ENCODE data around the gene SLC35B3.
"Not testable (repeated sequence)": the region's sequence is repeated elsewhere in the genome, so short reads cannot be mapped to it uniquely, and the experiment has no call there.

Gene SLC35B3

GRCh38 chr6:8441452-8441851 lies 6.1 kb upstream of the SLC35B3 start:
- no peak overlapping the region for H2AFZ ChIP-seq (ENCODE audit: low read length, unreplicated experiment)
- no peak overlapping the region for H3K27ac ChIP-seq (ENCODE audit: low read depth, low read length)
- no peak overlapping the region for H3K4me3 ChIP-seq (ENCODE audit: low read depth, low read length)
- no peaks in the 10 kb centered on the region for H3K36me3 ChIP-seq (ENCODE audit: insufficient read depth, low read length)
- H3K79me2 ChIP-seq (ENCODE audit: control insufficient read depth, insufficient read depth, low read length, unreplicated experiment), result no peaks in the 10 kb centered on the region
- no peaks in the 10 kb centered on the region for H3K4me1 ChIP-seq (ENCODE audit: control insufficient read depth, insufficient read depth, low read length, unreplicated experiment)
- H3K27me3 ChIP-seq (ENCODE audit: insufficient read depth, low read length), result no peaks in the 10 kb centered on the region

- H3K79me2 ChIP-seq (ENCODE audit: control insufficient read depth, insufficient read depth, low read length, unreplicated experiment), result peaks cover 6% of the 10 kb centered on the region
- no peaks in the 10 kb centered on the region for H3K27me3 ChIP-seq (ENCODE audit: insufficient read depth, low read length)
- no peaks in the 10 kb centered on the region for H3K36me3 ChIP-seq (ENCODE audit: insufficient read depth, low read length)
- H3K4me1 ChIP-seq (ENCODE audit: control insufficient read depth, insufficient read depth, low read length, unreplicated experiment), result peaks cover 6% of the 10 kb centered on the region
- H3K4me3 ChIP-seq (ENCODE audit: low read depth, low read length), result no peak overlapping the region
- H3K27ac ChIP-seq (ENCODE audit: low read depth, low read length), result no peak overlapping the region
- H2AFZ ChIP-seq (ENCODE audit: low read length, unreplicated experiment), result no peak overlapping the region
Measured at GRCh38 chr6:8439601-8440268, 4.4 kb upstream of the SLC35B3 start.

GRCh38 chr6:8437813-8438212 lies 2.5 kb upstream of the SLC35B3 start:
- H3K4me3 ChIP-seq (ENCODE audit: low read depth, low read length), result no peak overlapping the region
- no peak overlapping the region for H3K27ac ChIP-seq (ENCODE audit: low read depth, low read length)
- H3K79me2 ChIP-seq (ENCODE audit: control insufficient read depth, insufficient read depth, low read length, unreplicated experiment), result peaks cover 25% of the 10 kb centered on the region
- no peaks in the 10 kb centered on the region for H3K36me3 ChIP-seq (ENCODE audit: insufficient read depth, low read length)
- peaks cover 12% of the 10 kb centered on the region for H3K4me1 ChIP-seq (ENCODE audit: control insufficient read depth, insufficient read depth, low read length, unreplicated experiment)
- no peak overlapping the region for H2AFZ ChIP-seq (ENCODE audit: low read length, unreplicated experiment)
- no peaks in the 10 kb centered on the region for H3K27me3 ChIP-seq (ENCODE audit: insufficient read depth, low read length)

GRCh38 chr6:8436966-8437365 lies 1.6 kb upstream of the SLC35B3 start:
- H3K27ac ChIP-seq (ENCODE audit: low read depth, low read length), result no peak overlapping the region
- H3K79me2 ChIP-seq (ENCODE audit: control insufficient read depth, insufficient read depth, low read length, unreplicated experiment), result peaks cover 33% of the 10 kb centered on the region
- no peaks in the 10 kb centered on the region for H3K36me3 ChIP-seq (ENCODE audit: insufficient read depth, low read length)
- H2AFZ ChIP-seq (ENCODE audit: low read length, unreplicated experiment), result no peak overlapping the region
- no peaks in the 10 kb centered on the region for H3K27me3 ChIP-seq (ENCODE audit: insufficient read depth, low read length)
- no peak overlapping the region for H3K4me3 ChIP-seq (ENCODE audit: low read depth, low read length)
- peaks cover 18% of the 10 kb centered on the region for H3K4me1 ChIP-seq (ENCODE audit: control insufficient read depth, insufficient read depth, low read length, unreplicated experiment)

GRCh38 chr6:8435845-8436168 lies 462 bp upstream of the SLC35B3 start:
- peak overlapping the region; percentile 91 for H2AFZ ChIP-seq (ENCODE audit: low read length, unreplicated experiment)
- peaks cover 26% of the 10 kb centered on the region for H3K4me1 ChIP-seq (ENCODE audit: control insufficient read depth, insufficient read depth, low read length, unreplicated experiment)
- H3K36me3 ChIP-seq (ENCODE audit: insufficient read depth, low read length), result peaks cover 7% of the 10 kb centered on the region; the same call in 1 of the 2 replicates
- H3K79me2 ChIP-seq (ENCODE audit: control insufficient read depth, insufficient read depth, low read length, unreplicated experiment), result peaks cover 44% of the 10 kb centered on the region
- peak overlapping the region; percentile 92 for H3K4me3 ChIP-seq (ENCODE audit: low read depth, low read length)
- peak overlapping the region; percentile 42 for H3K27ac ChIP-seq (ENCODE audit: low read depth, low read length)
- no peaks in the 10 kb centered on the region for H3K27me3 ChIP-seq (ENCODE audit: insufficient read depth, low read length)

GRCh38 chr6:8434727-8435092 lies 635 bp downstream of the SLC35B3 start:
- peak overlapping the region; percentile 92 for H3K4me3 ChIP-seq (ENCODE audit: low read depth, low read length)
- no peaks in the 10 kb centered on the region for H3K27me3 ChIP-seq (ENCODE audit: insufficient read depth, low read length)
- peaks cover 26% of the 10 kb centered on the region for H3K4me1 ChIP-seq (ENCODE audit: control insufficient read depth, insufficient read depth, low read length, unreplicated experiment)
- H3K79me2 ChIP-seq (ENCODE audit: control insufficient read depth, insufficient read depth, low read length, unreplicated experiment), result peaks cover 45% of the 10 kb centered on the region
- peaks cover 7% of the 10 kb centered on the region; the same call in 1 of the 2 replicates for H3K36me3 ChIP-seq (ENCODE audit: insufficient read depth, low read length)
- peak overlapping the region; percentile 85 for H3K27ac ChIP-seq (ENCODE audit: low read depth, low read length)
- H2AFZ ChIP-seq (ENCODE audit: low read length, unreplicated experiment), result peak overlapping the region; percentile 96

- peak overlapping the region; percentile 92 for H3K4me3 ChIP-seq (ENCODE audit: low read depth, low read length)
- H3K27ac ChIP-seq (ENCODE audit: low read depth, low read length), result no peak overlapping the region
- peaks cover 45% of the 10 kb centered on the region for H3K79me2 ChIP-seq (ENCODE audit: control insufficient read depth, insufficient read depth, low read length, unreplicated experiment)
- H3K36me3 ChIP-seq (ENCODE audit: insufficient read depth, low read length), result peaks cover 23% of the 10 kb centered on the region; the same call in 1 of the 2 replicates
- no peak overlapping the region for H2AFZ ChIP-seq (ENCODE audit: low read length, unreplicated experiment)
- H3K27me3 ChIP-seq (ENCODE audit: insufficient read depth, low read length), result no peaks in the 10 kb centered on the region
- peaks cover 26% of the 10 kb centered on the region for H3K4me1 ChIP-seq (ENCODE audit: control insufficient read depth, insufficient read depth, low read length, unreplicated experiment)
Measured at GRCh38 chr6:8432614-8433013, 2.7 kb downstream of the SLC35B3 start.

- Histone ChIP-seq H3K27me3 (ENCODE audit: insufficient read depth, low read length) (no peaks in the 10 kb centered on the region), H3K36me3 (ENCODE audit: insufficient read depth, low read length) (peaks cover 49% of the 10 kb centered on the region), H3K79me2 (ENCODE audit: control insufficient read depth, insufficient read depth, low read length, unreplicated experiment) (peaks cover 40% of the 10 kb centered on the region), H2AFZ (ENCODE audit: low read length, unreplicated experiment) (no peak overlapping the region), H3K4me3 (ENCODE audit: low read depth, low read length) (no peak overlapping the region), H3K4me1 (ENCODE audit: control insufficient read depth, insufficient read depth, low read length, unreplicated experiment) (peaks cover 20% of the 10 kb centered on the region), H3K27ac (ENCODE audit: low read depth, low read length) (no peak overlapping the region)
Measured at GRCh38 chr6:8429821-8430220, 5.5 kb downstream of the SLC35B3 start.

- H3K36me3 ChIP-seq (ENCODE audit: insufficient read depth, low read length), result peaks cover 53% of the 10 kb centered on the region
- H3K27ac ChIP-seq (ENCODE audit: low read depth, low read length); H3K4me1 ChIP-seq (ENCODE audit: control insufficient read depth, insufficient read depth, low read length, unreplicated experiment); H2AFZ ChIP-seq (ENCODE audit: low read length, unreplicated experiment); H3K79me2 ChIP-seq (ENCODE audit: control insufficient read depth, insufficient read depth, low read length, unreplicated experiment); H3K27me3 ChIP-seq (ENCODE audit: insufficient read depth, low read length); H3K4me3 ChIP-seq (ENCODE audit: low read depth, low read length): not testable (repeated sequence)
Measured at GRCh38 chr6:8426544-8426943, 8.8 kb downstream of the SLC35B3 start.

GRCh38 chr6:8420031-8420588 lies 15.2 kb downstream of the SLC35B3 start:
- Histone ChIP-seq H3K4me1 (ENCODE audit: control insufficient read depth, insufficient read depth, low read length, unreplicated experiment) (no peaks in the 10 kb centered on the region), H3K27ac (ENCODE audit: low read depth, low read length) (no peak overlapping the region), H3K79me2 (ENCODE audit: control insufficient read depth, insufficient read depth, low read length, unreplicated experiment) (no peaks in the 10 kb centered on the region), H3K27me3 (ENCODE audit: insufficient read depth, low read length) (no peaks in the 10 kb centered on the region), H2AFZ (ENCODE audit: low read length, unreplicated experiment) (no peak overlapping the region), H3K4me3 (ENCODE audit: low read depth, low read length) (no peak overlapping the region), H3K36me3 (ENCODE audit: insufficient read depth, low read length) (peaks cover 34% of the 10 kb centered on the region)

- Histone ChIP-seq H3K4me3 (ENCODE audit: low read depth, low read length) (no peak overlapping the region), H3K4me1 (ENCODE audit: control insufficient read depth, insufficient read depth, low read length, unreplicated experiment) (no peaks in the 10 kb centered on the region), H3K36me3 (ENCODE audit: insufficient read depth, low read length) (peaks cover 57% of the 10 kb centered on the region), H3K27me3 (ENCODE audit: insufficient read depth, low read length) (no peaks in the 10 kb centered on the region), H3K79me2 (ENCODE audit: control insufficient read depth, insufficient read depth, low read length, unreplicated experiment) (no peaks in the 10 kb centered on the region), H3K27ac (ENCODE audit: low read depth, low read length) (no peak overlapping the region), H2AFZ (ENCODE audit: low read length, unreplicated experiment) (no peak overlapping the region)
Measured at GRCh38 chr6:8415913-8416312, 19.4 kb downstream of the SLC35B3 start.

Measured in ACC112 (cell line).